B cell (primary cell): ENCODE measurements around the gene ACVR1. TPM values are rescaled to one million over a fixed set of nuclear protein-coding genes. Genes with fewer than 3 reads are reported as not detected.

ENCODE experiments used
- ATAC-seq: fragments of 200-7000 bp; cut with Tn5 transposase; one replicate; pipeline ENCODE4 v1.10.0; 2021; ENCODE audit warnings: low read depth, mild to moderate bottlenecking, moderate number of reproducible peaks, moderate library complexity
- CTCF ChIA-PET: fragments of 350-600 bp; sonication (Branson Sonifier 250); formaldehyde crosslinking; loops from one replicate; lab custom pipeline; 2021; ENCODE audit warnings: antibody characterized with exemption, inconsistent platforms; lab: Charles Lee
- POLR2A ChIA-PET: fragments of 350-600 bp; sonication (Branson Sonifier 250); formaldehyde crosslinking; loops from one replicate; lab custom pipeline; 2021; ENCODE audit warnings: antibody characterized with exemption; lab: Charles Lee
- DNase-seq: peaks from one replicate; pipeline ENCODE4 v3.0.0; 2013
- H2AFZ ChIP-seq: 2 replicates; pipeline ENCODE4 v1.6.1; 2012; ENCODE audit warnings: mild to moderate bottlenecking, low read depth, low read length; ENCODE audit not compliant: insufficient read depth, poor library complexity, severe bottlenecking
- H3K27ac ChIP-seq, 2 donors: 1 replicate in 1 of 2; 2 replicates in 1 of 2; pipeline ENCODE4 v1.5.1; 2012 to 2013; ENCODE audit warnings: low read length in 2 of 2, mild to moderate bottlenecking in 2 of 2, moderate library complexity in 1 of 2
- H3K27me3 ChIP-seq, 4 experiments: fragments of 200-600 bp in 1 of 4; sonication (generic) in 1 of 4; replicated peaks in 1 of 4; 1 replicate in 2 of 4; 2 replicates in 2 of 4; pipeline versions ENCODE4 v1.6.1 to v1.7.0; 2013 to 2016; ENCODE audit warnings: low read length in 3 of 4, mild to moderate bottlenecking in 2 of 4, mixed read lengths in 1 of 4, moderate library complexity in 1 of 4; ENCODE audit not compliant: insufficient read depth in 4 of 4, control insufficient read depth in 3 of 4; ENCODE audit errors: control extremely low read depth in 1 of 4
- H3K36me3 ChIP-seq, 2 experiments: replicated peaks in 1 of 2; 1 replicate in 1 of 2; 2 replicates in 1 of 2; pipeline versions ENCODE4 v1.6.1 to v1.7.1; 2013; ENCODE audit warnings: low read length in 1 of 2; ENCODE audit not compliant: insufficient read depth in 2 of 2, control insufficient read depth in 1 of 2; ENCODE audit errors: control extremely low read depth in 1 of 2, extremely low read depth in 1 of 2
- H3K4me1 ChIP-seq, 2 donors: fragments of 200-600 bp in 1 of 2; sonication (generic) in 1 of 2; 1 replicate in 1 of 2; 2 replicates in 1 of 2; pipeline versions ENCODE4 v1.5.1 to v1.6.1; 2013 to 2017; ENCODE audit warnings: low read length in 2 of 2; ENCODE audit not compliant: control insufficient read depth in 2 of 2, insufficient read depth in 2 of 2
- H3K4me2 ChIP-seq: replicated peaks from 2 replicates; pipeline ENCODE3; 2012; ENCODE audit warnings: mild to moderate bottlenecking, low read depth, low read length; ENCODE audit not compliant: poor library complexity, severe bottlenecking
- H3K4me3 ChIP-seq, 5 experiments: fragments of 200-600 bp in 1 of 5; sonication (generic) in 1 of 5; 1 replicate in 3 of 5; 2 replicates in 2 of 5; pipeline versions ENCODE4 v1.5.1 to v1.7.0; 2011 to 2016; ENCODE audit warnings: low read length in 4 of 5, mild to moderate bottlenecking in 4 of 5, low read depth in 2 of 5, control low read depth in 1 of 5, moderate library complexity in 1 of 5; ENCODE audit not compliant: insufficient read depth in 1 of 5; ENCODE audit errors: control extremely low read depth in 1 of 5, extremely low read depth in 1 of 5
- H3K79me2 ChIP-seq: fragments of 200-600 bp; sonication (generic); one replicate; pipeline ENCODE4 v1.6.0; 2016; ENCODE audit warnings: low read length; ENCODE audit not compliant: control insufficient read depth, insufficient read depth
- H3K9ac ChIP-seq: fragments of 200-600 bp; sonication (generic); 2 replicates; pipeline ENCODE4 v1.6.1; 2017; ENCODE audit warnings: mild to moderate bottlenecking, low read length, moderate library complexity
- H3K9me3 ChIP-seq, 3 donors: one replicate each; pipeline versions ENCODE4 v1.6.1 to v1.7.1; 2013; ENCODE audit warnings: low read length in 2 of 3; ENCODE audit not compliant: control insufficient read depth in 2 of 3, insufficient read depth in 1 of 3; ENCODE audit errors: control extremely low read depth in 1 of 3
- H4K20me1 ChIP-seq: 2 replicates; pipeline ENCODE4 v1.6.0; 2012; ENCODE audit warnings: mild to moderate bottlenecking, low read length; ENCODE audit not compliant: insufficient read depth, control insufficient read depth, poor library complexity, severe bottlenecking
- H3K27ac Mint-ChIP-seq: one replicate; pipeline ENCODE4 v1.8.0; 2021; ENCODE audit warnings: mixed read lengths
- H3K27me3 Mint-ChIP-seq: one replicate; pipeline ENCODE4 v1.8.0; 2021; ENCODE audit warnings: mixed read lengths
- H3K4me1 Mint-ChIP-seq: one replicate; pipeline ENCODE4 v1.8.0; 2021; ENCODE audit warnings: mixed read lengths
- H3K4me3 Mint-ChIP-seq: one replicate; pipeline ENCODE4 v1.8.0; 2021; ENCODE audit warnings: mixed read lengths
- H3K9me3 Mint-ChIP-seq: one replicate; pipeline ENCODE4 v1.8.0; 2022; ENCODE audit warnings: mixed read lengths; ENCODE audit not compliant: insufficient read depth
- CTCF ChIP-seq: fragments of 200-600 bp; IDR thresholded peaks from one replicate; pipeline ENCODE4 v1.8.0; 2022; ENCODE audit warnings: antibody characterized with exemption, mild to moderate bottlenecking
- EZH2 ChIP-seq: IDR thresholded peaks from 2 replicates; pipeline ENCODE4 v1.6.1; 2012; ENCODE audit warnings: borderline replicate concordance, low read depth, mild to moderate bottlenecking, moderate library complexity, low read length; ENCODE audit not compliant: insufficient read depth, poor library complexity, severe bottlenecking
- WGBS: methylation state at CpG from one replicate; pipeline ENCODE4 v1.1.5; 2013; ENCODE audit warnings: missing lambda C conversion rate; ENCODE audit not compliant: insufficient coverage; 5-methylcytosine and 5-hydroxymethylcytosine counted together
- intact Hi-C: fragments of 100-400 bp; cut with micrococcal nuclease; formaldehyde crosslinking; loops from one replicate; pipeline ENCODE4 v1.10.0; 2022
- polyA plus RNA-seq: library from polyadenylated mRNA; depleted of rRNA; stranded (reverse); fragments of >200 nt; gene quantifications from 2 replicates; pipeline ENCODE4 v1.2.3, GENCODE V29; 2012
- total RNA-seq, 2 donors: library from RNA; stranded (reverse); fragments of 120-200 nt in 1 of 2; gene quantifications; 1 replicate in 1 of 2; 2 replicates in 1 of 2; pipeline versions ENCODE4 v1.2.3 to v1.2.4, GENCODE V29; 2013 to 2022

Gene ACVR1
- total and polyA plus RNA-seq, 2 donors (not counting 1 experiment from before 2014, with no cell fraction given): 3.7 to 11.7 TPM

- Histone ChIP-seq H3K27ac (no peak overlapping the region), H3K4me2 (no peak overlapping the region), H3K4me3 (no peak overlapping the region), H3K36me3 (peaks cover 0 to 3% of the 10 kb centered on the region in 2 experiments), H2AFZ (no peak overlapping the region), H4K20me1 (no peaks in the 10 kb centered on the region), H3K9ac (no peak overlapping the region), H3K79me2 (no peaks in the 10 kb centered on the region), H3K9me3 (no peaks in the 10 kb centered on the region), H3K27me3 (no peaks in the 10 kb centered on the region), H3K4me1 (no peaks in the 10 kb centered on the region)
- Mint-ChIP-seq H3K4me1 (no peaks in the 10 kb centered on the region), H3K27ac (no peak overlapping the region), H3K4me3 (no peak overlapping the region), H3K9me3 (no peaks in the 10 kb centered on the region), H3K27me3 (no peaks in the 10 kb centered on the region)
- CTCF ChIA-PET: no interaction called here
- ATAC-seq (no peak), DNase-seq (no peak)
- 100% methylated on average over 3 of the region's 6 CpGs for WGBS
- POLR2A ChIA-PET: no interaction called here
- TF ChIP-seq EZH2: no peak
- no peak for TF ChIP-seq CTCF
- intact Hi-C loops: no loop called here
These were observed 50.2 kb downstream of the ACVR1 start for GRCh38 chr2:157825885-157826284.

- no peak overlapping the region for H3K27ac ChIP-seq
- POLR2A ChIA-PET: no interaction called here
- no peaks in the 10 kb centered on the region for H3K27me3 Mint-ChIP-seq
These were observed 53.1 kb downstream of the ACVR1 start for GRCh38 chr2:157822993-157823392.

More at GRCh38 chr2:157822993-157823392, 53.1 kb downstream of the ACVR1 start:
- intact Hi-C loops: no loop called here
- Histone ChIP-seq H3K4me1 (no peaks in the 10 kb centered on the region), H2AFZ (no peak overlapping the region), H3K4me3 (no peak overlapping the region), H3K9me3 (no peaks in the 10 kb centered on the region), H3K9ac (no peak overlapping the region), H4K20me1 (no peaks in the 10 kb centered on the region), H3K79me2 (no peaks in the 10 kb centered on the region), H3K4me2 (no peak overlapping the region), H3K27me3 (no peaks in the 10 kb centered on the region), H3K36me3 (peaks cover 0 to 3% of the 10 kb centered on the region in 2 experiments)
- Mint-ChIP-seq H3K4me3 (no peak overlapping the region), H3K4me1 (no peaks in the 10 kb centered on the region), H3K27ac (no peak overlapping the region), H3K9me3 (no peaks in the 10 kb centered on the region)
- no peak for TF ChIP-seq CTCF
- no peak for TF ChIP-seq EZH2
- WGBS: 94% methylated on average over 2 of the region's 2 CpGs
- no peak for DNase-seq
- CTCF ChIA-PET: no interaction called here
- no peak for ATAC-seq
